HepG2 (cell line): ENCODE results near the gene RHOV. TPM values are rescaled to one million over a fixed set of nuclear protein-coding genes. Genes with fewer than 3 reads are reported as not detected.

ENCODE experiments used
- BCL6 ChIP-seq: IDR thresholded peaks from 2 replicates; pipeline ENCODE4 v1.6.1; 2016; ENCODE audit warnings: missing genetic modification reagents, missing compliant biosample characterization
- KLF16 ChIP-seq, 2 experiments: sonication (generic) in 1 of 2; formaldehyde crosslinking in 1 of 2; IDR thresholded peaks; 2 replicates each; pipeline versions ENCODE4 v1.6.1 to v1.8.0; 2016 to 2023; ENCODE audit warnings: missing genetic modification reagents in 2 of 2, missing compliant biosample characterization in 1 of 2
- RNF2 ChIP-seq: fragments of 450-650 bp; conservative IDR thresholded peaks from 2 replicates; pipeline ENCODE4 v1.6.1; 2016; ENCODE audit warnings: low read depth
- SMAD3 ChIP-seq: sonication (generic); formaldehyde crosslinking; IDR thresholded peaks from 2 replicates; pipeline ENCODE4 v1.4.0; 2020; ENCODE audit warnings: missing genetic modification reagents
- TEAD3 ChIP-seq: optimal IDR thresholded peaks from 2 replicates; pipeline ENCODE3; 2016; ENCODE audit warnings: borderline replicate concordance
- ZFX ChIP-seq: sonication (generic); formaldehyde crosslinking; IDR thresholded peaks from 2 replicates; pipeline ENCODE4 v1.4.0; 2020; ENCODE audit warnings: mild to moderate bottlenecking, low read depth, missing genetic modification reagents, moderate library complexity
- ZNF124 ChIP-seq: sonication (generic); formaldehyde crosslinking; IDR thresholded peaks from 2 replicates; pipeline ENCODE4 v1.4.0; 2020; ENCODE audit warnings: missing genetic modification reagents
- ZNF143 ChIP-seq: sonication (generic); formaldehyde crosslinking; IDR thresholded peaks from 2 replicates; pipeline ENCODE4 v1.4.0; 2020; ENCODE audit warnings: missing genetic modification reagents
- ZNF501 ChIP-seq: sonication (generic); formaldehyde crosslinking; IDR thresholded peaks from 2 replicates; pipeline ENCODE4 v1.5.1; 2020; ENCODE audit warnings: mild to moderate bottlenecking, moderate library complexity, missing genetic modification reagents
- ZNF713 ChIP-seq: sonication (generic); formaldehyde crosslinking; IDR thresholded peaks from 2 replicates; pipeline ENCODE4 v1.4.0; 2020; ENCODE audit warnings: mild to moderate bottlenecking, missing genetic modification reagents
- ZNF841 ChIP-seq: sonication (generic); formaldehyde crosslinking; IDR thresholded peaks from 2 replicates; pipeline ENCODE4 v1.8.1; 2023; ENCODE audit warnings: missing genetic modification reagents, borderline replicate concordance
- polyA plus RNA-seq, 8 experiments: library from polyadenylated mRNA; depleted of rRNA in 3 of 8; stranded (reverse) in 7 of 8; unstranded in 1 of 8; fragments of >200 nt; fragmentation: Illumina TruSeq in 4 of 8; extraction: Trizol in 4 of 8; gene quantifications; 2 replicates each; pipeline versions ENCODE4 v1.2.1 to v1.2.3, GENCODE V29; 2011 to 2016; ENCODE audit warnings: low read depth in 4 of 8, missing spikeins in 1 of 8, mixed read lengths in 1 of 8; ENCODE audit not compliant: insufficient read depth in 1 of 8
- total RNA-seq, 5 experiments: library from RNA; depleted of rRNA; stranded (reverse); fragments of >200 nt; fragmentation: Illumina TruSeq; extraction: Trizol; gene quantifications; 2 replicates each; pipeline ENCODE4 v1.2.3, GENCODE V29; 2016; ENCODE audit warnings: low read depth in 1 of 5
- TF ChIP-seq, protein P1 (sequence below): sonication (generic); formaldehyde crosslinking; IDR thresholded peaks from 2 replicates; pipeline ENCODE4 v1.4.0; 2020; ENCODE audit warnings: missing genetic modification reagents, mild to moderate bottlenecking, borderline replicate concordance
- TF ChIP-seq, protein P2 (sequence below): sonication (generic); formaldehyde crosslinking; IDR thresholded peaks from 2 replicates; pipeline ENCODE4 v1.8.0; 2022; ENCODE audit warnings: mild to moderate bottlenecking, missing genetic modification reagents, moderate library complexity
- TF ChIP-seq, protein P3 (sequence below): sonication (generic); formaldehyde crosslinking; IDR thresholded peaks from 2 replicates; pipeline ENCODE4 v1.5.1; 2020; ENCODE audit warnings: mild to moderate bottlenecking, missing genetic modification reagents, moderate library complexity
- TF ChIP-seq, protein P4 (sequence below): IDR thresholded peaks from 2 replicates; pipeline ENCODE4 v1.6.1; 2018; ENCODE audit warnings: missing genetic modification reagents, mild to moderate bottlenecking, missing compliant biosample characterization
- TF ChIP-seq, protein P5 (sequence below): sonication (generic); formaldehyde crosslinking; IDR thresholded peaks from 2 replicates; pipeline ENCODE4 v1.9.0; 2022; ENCODE audit warnings: low read depth, missing genetic modification reagents

Gene RHOV
- total and polyA plus RNA-seq, 2 of the 13 experiments (the other 11 are each of a cell fraction or from before 2014, with no cell fraction given), result 0.17 to 0.18 TPM

DNA sequence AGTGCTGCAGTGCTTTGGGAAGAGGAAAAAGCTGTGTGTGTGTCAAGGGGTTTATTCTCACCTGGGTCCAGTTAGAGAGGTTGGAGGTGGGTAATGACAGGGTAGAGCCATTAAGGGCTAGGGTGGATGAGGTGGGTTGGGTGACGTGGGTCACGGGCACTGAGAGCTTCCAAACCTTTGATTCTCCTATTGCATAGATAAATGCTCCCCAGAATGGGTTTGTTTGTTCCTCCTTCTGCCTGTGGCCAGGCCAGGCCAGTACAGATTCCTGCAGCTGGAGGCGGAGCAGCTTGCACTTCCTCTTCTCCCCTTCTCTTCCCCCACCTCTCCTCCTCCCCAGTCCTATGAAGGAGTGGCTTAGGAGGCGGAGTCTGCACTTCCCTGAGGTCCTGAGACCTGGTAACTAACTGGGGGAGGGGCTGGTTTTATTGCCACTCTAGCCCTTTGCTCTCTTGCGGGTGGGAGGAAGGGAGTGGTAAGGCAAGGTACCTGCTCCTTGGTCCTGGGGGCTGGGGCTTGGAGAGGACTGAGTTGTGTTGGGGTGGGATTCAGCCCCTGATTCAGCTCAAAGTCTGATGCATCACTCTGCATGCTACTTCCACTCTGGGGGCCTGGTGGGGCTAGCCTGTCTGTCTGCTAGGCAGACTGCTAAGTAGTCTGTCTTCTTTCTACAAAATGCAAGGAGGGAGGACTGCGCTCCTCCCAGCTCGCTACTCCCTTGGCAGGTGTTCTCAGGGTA lies 26.6 kb downstream of the RHOV start (continued):
- TF ChIP-seq, protein P1, sequence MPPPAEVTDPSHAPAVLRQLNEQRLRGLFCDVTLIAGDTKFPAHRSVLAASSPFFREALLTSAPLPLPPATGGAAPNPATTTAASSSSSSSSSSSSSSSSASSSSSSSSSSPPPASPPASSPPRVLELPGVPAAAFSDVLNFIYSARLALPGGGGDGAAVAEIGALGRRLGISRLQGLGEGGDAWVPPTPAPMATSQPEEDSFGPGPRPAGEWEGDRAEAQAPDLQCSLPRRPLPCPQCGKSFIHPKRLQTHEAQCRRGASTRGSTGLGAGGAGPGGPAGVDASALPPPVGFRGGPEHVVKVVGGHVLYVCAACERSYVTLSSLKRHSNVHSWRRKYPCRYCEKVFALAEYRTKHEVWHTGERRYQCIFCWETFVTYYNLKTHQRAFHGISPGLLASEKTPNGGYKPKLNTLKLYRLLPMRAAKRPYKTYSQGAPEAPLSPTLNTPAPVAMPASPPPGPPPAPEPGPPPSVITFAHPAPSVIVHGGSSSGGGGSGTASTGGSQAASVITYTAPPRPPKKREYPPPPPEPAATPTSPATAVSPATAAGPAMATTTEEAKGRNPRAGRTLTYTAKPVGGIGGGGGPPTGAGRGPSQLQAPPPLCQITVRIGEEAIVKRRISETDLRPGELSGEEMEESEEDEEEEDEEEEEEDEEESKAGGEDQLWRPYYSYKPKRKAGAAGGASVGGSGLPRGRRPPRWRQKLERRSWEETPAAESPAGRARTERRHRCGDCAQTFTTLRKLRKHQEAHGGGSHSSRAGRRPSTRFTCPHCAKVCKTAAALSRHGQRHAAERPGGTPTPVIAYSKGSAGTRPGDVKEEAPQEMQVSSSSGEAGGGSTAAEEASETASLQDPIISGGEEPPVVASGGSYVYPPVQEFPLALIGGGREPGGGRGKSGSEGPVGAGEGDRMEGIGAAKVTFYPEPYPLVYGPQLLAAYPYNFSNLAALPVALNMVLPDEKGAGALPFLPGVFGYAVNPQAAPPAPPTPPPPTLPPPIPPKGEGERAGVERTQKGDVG (CRISPR knock-in tag), result no peak
- TF ChIP-seq ZNF501 (CRISPR knock-in tag) (no peak), ZNF713 (no peak), BCL6 (CRISPR knock-in tag) (no peak), ZNF124 (CRISPR knock-in tag) (no peak), ZNF841 (CRISPR knock-in tag) (no peak), RNF2 (no peak), SMAD3 (CRISPR knock-in tag) (no peak), ZFX (CRISPR knock-in tag) (0 out of 2 replicates have a peak, but pooled peaks have one; percentile 34), KLF16 (CRISPR knock-in tag; IDR thresholded peaks at IDR 0.05) (no peak), ZNF143 (CRISPR knock-in tag) (no peak), TEAD3 (CRISPR knock-in tag) (peak; percentile 35)
- TF ChIP-seq, protein P2, sequence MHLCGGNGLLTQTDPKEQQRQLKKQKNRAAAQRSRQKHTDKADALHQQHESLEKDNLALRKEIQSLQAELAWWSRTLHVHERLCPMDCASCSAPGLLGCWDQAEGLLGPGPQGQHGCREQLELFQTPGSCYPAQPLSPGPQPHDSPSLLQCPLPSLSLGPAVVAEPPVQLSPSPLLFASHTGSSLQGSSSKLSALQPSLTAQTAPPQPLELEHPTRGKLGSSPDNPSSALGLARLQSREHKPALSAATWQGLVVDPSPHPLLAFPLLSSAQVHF (CRISPR knock-in tag), result no peak
- TF ChIP-seq, protein P3, sequence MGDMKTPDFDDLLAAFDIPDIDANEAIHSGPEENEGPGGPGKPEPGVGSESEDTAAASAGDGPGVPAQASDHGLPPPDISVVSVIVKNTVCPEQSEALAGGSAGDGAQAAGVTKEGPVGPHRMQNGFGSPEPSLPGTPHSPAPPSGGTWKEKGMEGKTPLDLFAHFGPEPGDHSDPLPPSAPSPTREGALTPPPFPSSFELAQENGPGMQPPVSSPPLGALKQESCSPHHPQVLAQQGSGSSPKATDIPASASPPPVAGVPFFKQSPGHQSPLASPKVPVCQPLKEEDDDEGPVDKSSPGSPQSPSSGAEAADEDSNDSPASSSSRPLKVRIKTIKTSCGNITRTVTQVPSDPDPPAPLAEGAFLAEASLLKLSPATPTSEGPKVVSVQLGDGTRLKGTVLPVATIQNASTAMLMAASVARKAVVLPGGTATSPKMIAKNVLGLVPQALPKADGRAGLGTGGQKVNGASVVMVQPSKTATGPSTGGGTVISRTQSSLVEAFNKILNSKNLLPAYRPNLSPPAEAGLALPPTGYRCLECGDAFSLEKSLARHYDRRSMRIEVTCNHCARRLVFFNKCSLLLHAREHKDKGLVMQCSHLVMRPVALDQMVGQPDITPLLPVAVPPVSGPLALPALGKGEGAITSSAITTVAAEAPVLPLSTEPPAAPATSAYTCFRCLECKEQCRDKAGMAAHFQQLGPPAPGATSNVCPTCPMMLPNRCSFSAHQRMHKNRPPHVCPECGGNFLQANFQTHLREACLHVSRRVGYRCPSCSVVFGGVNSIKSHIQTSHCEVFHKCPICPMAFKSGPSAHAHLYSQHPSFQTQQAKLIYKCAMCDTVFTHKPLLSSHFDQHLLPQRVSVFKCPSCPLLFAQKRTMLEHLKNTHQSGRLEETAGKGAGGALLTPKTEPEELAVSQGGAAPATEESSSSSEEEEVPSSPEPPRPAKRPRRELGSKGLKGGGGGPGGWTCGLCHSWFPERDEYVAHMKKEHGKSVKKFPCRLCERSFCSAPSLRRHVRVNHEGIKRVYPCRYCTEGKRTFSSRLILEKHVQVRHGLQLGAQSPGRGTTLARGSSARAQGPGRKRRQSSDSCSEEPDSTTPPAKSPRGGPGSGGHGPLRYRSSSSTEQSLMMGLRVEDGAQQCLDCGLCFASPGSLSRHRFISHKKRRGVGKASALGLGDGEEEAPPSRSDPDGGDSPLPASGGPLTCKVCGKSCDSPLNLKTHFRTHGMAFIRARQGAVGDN, result no peak
- TF ChIP-seq, protein P4, sequence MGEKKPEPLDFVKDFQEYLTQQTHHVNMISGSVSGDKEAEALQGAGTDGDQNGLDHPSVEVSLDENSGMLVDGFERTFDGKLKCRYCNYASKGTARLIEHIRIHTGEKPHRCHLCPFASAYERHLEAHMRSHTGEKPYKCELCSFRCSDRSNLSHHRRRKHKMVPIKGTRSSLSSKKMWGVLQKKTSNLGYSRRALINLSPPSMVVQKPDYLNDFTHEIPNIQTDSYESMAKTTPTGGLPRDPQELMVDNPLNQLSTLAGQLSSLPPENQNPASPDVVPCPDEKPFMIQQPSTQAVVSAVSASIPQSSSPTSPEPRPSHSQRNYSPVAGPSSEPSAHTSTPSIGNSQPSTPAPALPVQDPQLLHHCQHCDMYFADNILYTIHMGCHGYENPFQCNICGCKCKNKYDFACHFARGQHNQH (CRISPR knock-in tag), result no peak
- TF ChIP-seq, protein P5, sequence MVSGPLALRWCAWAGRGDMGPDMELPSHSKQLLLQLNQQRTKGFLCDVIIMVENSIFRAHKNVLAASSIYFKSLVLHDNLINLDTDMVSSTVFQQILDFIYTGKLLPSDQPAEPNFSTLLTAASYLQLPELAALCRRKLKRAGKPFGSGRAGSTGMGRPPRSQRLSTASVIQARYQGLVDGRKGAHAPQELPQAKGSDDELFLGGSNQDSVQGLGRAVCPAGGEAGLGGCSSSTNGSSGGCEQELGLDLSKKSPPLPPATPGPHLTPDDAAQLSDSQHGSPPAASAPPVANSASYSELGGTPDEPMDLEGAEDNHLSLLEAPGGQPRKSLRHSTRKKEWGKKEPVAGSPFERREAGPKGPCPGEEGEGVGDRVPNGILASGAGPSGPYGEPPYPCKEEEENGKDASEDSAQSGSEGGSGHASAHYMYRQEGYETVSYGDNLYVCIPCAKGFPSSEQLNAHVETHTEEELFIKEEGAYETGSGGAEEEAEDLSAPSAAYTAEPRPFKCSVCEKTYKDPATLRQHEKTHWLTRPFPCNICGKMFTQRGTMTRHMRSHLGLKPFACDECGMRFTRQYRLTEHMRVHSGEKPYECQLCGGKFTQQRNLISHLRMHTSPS (CRISPR knock-in tag), result no peak
